ENCODE data around the gene TBCC.

Gene TBCC

GRCh38 chr6:42745640-42746462 lies at the start of gene TBCC:
Gene TBCC, minus strand, starts transcription at chr6:42746103. Its CDS starts 30 bp downstream, at chr6:42746073.
- DNase-seq = peak; percentile 94

- no peak for DNase-seq
Observed at GRCh38 chr6:42795651-42796050, 49.7 kb upstream of the TBCC start.

- DNase-seq = no peak
Observed at GRCh38 chr6:42791706-42792320, 45.9 kb upstream of the TBCC start.

GRCh38 chr6:42790549-42791181 lies 44.8 kb upstream of the TBCC start:
- no peak for DNase-seq

- DNase-seq = no peak
Observed at GRCh38 chr6:42788671-42789070, 42.8 kb upstream of the TBCC start.

- no peak for DNase-seq
Observed at GRCh38 chr6:42787063-42787472, 41.2 kb upstream of the TBCC start.

GRCh38 chr6:42786525-42786985 lies 40.7 kb upstream of the TBCC start:
- no peak for DNase-seq

GRCh38 chr6:42784717-42785498 lies 39.0 kb upstream of the TBCC start:
- DNase-seq = no peak

- no peak for DNase-seq
Observed at GRCh38 chr6:42783876-42784642, 38.2 kb upstream of the TBCC start.

GRCh38 chr6:42783177-42783875 lies 37.4 kb upstream of the TBCC start:
- peak; percentile 79 for DNase-seq

- peak; percentile 76 for DNase-seq
Observed at GRCh38 chr6:42782689-42783176, 36.8 kb upstream of the TBCC start.

- peak; percentile 82 for DNase-seq
Observed at GRCh38 chr6:42781796-42782688, 36.1 kb upstream of the TBCC start, which contains the start of gene BICRAL. Gene BICRAL, plus strand, starts transcription at chr6:42782052. Its CDS starts 39,971 bp downstream, at chr6:42822023.

- DNase-seq = no peak
Observed at GRCh38 chr6:42781546-42781795, 35.6 kb upstream of the TBCC start.

- no peak for DNase-seq
Observed at GRCh38 chr6:42779521-42779920, 33.6 kb upstream of the TBCC start.

GRCh38 chr6:42778122-42778521 lies 32.2 kb upstream of the TBCC start:
- no peak for DNase-seq

GRCh38 chr6:42777126-42777822 lies 31.4 kb upstream of the TBCC start:
- no peak for DNase-seq

- DNase-seq = peak; percentile 60
Observed at GRCh38 chr6:42774821-42775487, 29.1 kb upstream of the TBCC start.

GRCh38 chr6:42774201-42774600 lies 28.3 kb upstream of the TBCC start:
- peak; percentile 67 for DNase-seq

- no peak for DNase-seq
Observed at GRCh38 chr6:42771741-42772100, 25.8 kb upstream of the TBCC start.
